ENCODE data around the gene STAMBPL1.
A peak's percentile ranks its signal among the peaks of the same experiment; 100 is the strongest.

The STAMBPL1 gene

DNA sequence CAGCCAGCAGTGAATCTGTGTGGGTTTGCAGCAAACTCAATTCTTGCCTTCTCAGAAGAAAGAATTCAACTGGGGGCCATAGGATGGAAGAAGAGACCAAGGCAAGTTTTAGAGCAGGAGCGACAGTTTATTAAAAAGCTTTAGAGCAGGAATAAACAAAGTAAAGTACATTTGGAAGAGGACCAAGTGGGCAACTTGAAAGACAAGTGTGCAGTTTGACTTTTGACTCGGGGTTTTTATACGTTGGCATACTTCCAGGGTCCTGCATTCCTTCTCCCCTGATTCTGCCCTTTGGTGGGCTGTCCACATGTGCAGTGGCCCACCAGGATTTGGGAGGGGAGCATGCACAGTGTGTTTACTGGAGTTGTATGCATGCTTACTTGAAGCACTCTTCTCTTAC lies 25.4 kb upstream of the STAMBPL1 start:
- DNase-seq (ENCODE audit: low read depth): no peak
- TF ChIP-seq, protein P1, sequence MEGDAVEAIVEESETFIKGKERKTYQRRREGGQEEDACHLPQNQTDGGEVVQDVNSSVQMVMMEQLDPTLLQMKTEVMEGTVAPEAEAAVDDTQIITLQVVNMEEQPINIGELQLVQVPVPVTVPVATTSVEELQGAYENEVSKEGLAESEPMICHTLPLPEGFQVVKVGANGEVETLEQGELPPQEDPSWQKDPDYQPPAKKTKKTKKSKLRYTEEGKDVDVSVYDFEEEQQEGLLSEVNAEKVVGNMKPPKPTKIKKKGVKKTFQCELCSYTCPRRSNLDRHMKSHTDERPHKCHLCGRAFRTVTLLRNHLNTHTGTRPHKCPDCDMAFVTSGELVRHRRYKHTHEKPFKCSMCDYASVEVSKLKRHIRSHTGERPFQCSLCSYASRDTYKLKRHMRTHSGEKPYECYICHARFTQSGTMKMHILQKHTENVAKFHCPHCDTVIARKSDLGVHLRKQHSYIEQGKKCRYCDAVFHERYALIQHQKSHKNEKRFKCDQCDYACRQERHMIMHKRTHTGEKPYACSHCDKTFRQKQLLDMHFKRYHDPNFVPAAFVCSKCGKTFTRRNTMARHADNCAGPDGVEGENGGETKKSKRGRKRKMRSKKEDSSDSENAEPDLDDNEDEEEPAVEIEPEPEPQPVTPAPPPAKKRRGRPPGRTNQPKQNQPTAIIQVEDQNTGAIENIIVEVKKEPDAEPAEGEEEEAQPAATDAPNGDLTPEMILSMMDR (IDR thresholded peaks at IDR 0.05; ENCODE audit: control insufficient read depth, extremely low read depth, insufficient read depth): no peak
- no peak overlapping the region for H3K4me3 ChIP-seq (ENCODE audit: low read depth, low read length)

DNA sequence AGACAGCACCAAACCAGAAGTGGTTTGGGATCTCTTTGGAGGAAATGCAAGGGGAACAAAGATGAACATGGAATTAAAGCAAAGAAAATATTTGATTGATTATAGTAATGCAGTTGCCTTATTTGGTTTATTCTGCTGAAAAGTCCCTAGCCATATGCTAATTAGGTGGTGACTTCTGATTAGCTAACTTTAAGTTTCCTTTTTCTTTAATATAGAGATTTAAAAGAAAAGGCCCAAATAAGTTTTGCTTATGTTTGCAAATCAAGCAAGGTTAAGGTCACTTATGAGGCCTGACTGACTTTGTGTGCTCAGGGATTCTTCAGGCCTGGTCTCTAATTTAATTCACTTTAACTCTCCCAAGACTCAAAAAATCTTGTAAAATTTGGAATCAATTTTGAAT lies 22.2 kb upstream of the STAMBPL1 start:
- no peak for DNase-seq (ENCODE audit: low read depth)
- H3K4me3 ChIP-seq (ENCODE audit: low read depth, low read length): no peak overlapping the region
- TF ChIP-seq, protein P1 (IDR thresholded peaks at IDR 0.05; ENCODE audit: control insufficient read depth, extremely low read depth, insufficient read depth): no peak

DNA sequence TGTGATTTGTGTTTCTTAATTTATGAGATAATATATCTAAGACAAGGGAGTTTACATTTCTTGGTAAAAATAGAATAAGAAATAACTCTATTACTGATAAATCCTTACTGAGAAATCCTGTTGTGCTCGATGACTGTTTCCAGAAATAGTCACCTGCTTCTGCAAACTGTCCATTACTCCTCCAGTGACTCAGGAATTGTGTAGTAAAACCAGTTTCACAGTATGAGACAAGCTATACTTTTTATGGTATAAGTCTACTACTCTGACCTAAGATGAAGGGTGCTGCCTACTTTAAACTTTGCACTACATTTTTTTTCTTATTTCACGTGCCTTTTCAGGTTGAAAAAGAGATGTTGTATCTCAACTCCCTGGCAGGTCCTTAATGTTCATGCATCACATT lies 21.6 kb upstream of the STAMBPL1 start:
- peak; percentile 25 for DNase-seq (ENCODE audit: low read depth)
- TF ChIP-seq, protein P1 (IDR thresholded peaks at IDR 0.05; ENCODE audit: control insufficient read depth, extremely low read depth, insufficient read depth): no peak
- H3K4me3 ChIP-seq (ENCODE audit: low read depth, low read length): no peak overlapping the region

DNA sequence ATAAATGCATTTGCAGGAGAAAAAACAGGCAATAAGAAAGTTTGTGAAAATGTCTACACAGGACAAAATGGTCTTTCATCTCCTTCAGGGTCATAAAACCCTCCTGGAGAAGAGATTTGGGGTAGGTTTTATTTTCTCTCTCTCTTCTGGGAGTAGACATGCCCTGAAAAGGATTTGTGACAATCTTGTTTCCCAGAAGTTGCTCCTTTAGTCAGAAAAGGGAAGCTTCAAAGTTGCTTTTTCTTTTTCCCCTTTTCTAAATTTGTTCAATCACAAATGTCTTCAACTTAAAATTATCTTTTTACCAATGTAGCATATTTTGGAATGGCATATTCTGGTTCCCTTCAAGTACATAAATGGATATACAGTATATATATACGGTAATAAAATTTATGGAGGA lies 19.0 kb upstream of the STAMBPL1 start:
- DNase-seq (ENCODE audit: low read depth): no peak
- H3K4me3 ChIP-seq (ENCODE audit: low read depth, low read length): no peak overlapping the region
- TF ChIP-seq, protein P1 (IDR thresholded peaks at IDR 0.05; ENCODE audit: control insufficient read depth, extremely low read depth, insufficient read depth): no peak

DNA sequence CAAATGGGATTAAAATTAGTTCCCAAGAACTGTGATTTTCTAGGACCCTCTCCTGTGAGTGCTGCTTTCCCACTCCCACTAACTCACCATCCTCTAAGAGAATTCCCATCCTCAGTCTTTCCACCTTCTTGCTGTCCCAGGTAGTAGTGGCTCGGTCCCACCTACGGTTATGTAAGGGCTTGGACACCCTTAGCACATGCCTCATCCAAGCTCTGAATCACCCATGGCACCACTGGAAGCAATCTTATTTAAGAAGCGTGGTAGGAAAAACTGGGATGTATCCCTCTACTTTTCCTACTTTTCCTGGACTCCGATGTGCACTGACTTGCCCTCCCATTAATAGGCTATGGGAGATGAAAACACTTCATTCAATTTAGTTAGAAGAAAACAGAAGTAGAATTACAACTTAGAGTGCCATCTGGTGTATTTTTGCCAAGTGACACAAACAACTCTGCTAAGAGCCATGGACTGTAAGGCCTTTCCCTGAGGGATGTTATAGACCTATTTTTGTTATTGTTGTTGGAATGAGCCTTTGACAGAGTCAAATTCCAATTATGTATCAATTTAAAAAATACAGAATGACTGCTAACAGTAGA lies 14.7 kb upstream of the STAMBPL1 start:
- H3K4me3 ChIP-seq (ENCODE audit: low read depth, low read length): no peak overlapping the region
- TF ChIP-seq, protein P1 (IDR thresholded peaks at IDR 0.05; ENCODE audit: control insufficient read depth, extremely low read depth, insufficient read depth): peak; percentile 24; the same call in 1 of the 2 replicates
- no peak for DNase-seq (ENCODE audit: low read depth)

DNA sequence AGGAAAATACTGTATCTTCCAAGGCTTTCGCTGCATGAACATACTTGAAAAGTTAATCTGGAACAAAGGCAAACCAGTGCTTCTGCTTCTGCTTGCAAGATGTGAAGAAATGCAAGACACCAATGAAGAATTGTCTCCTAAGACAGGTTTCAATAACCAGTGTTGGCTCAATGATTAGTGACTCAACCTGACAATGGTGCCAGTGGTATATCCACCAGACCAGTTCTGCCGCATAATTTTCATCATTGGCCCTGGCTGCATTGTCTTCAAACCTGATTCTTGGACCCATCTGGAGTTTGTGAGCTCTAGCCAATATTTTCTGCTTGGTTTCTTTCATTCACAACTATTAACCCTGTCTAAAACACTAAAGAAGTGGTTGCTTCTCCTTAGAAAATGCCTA lies 13.6 kb upstream of the STAMBPL1 start:
- TF ChIP-seq, protein P1 (IDR thresholded peaks at IDR 0.05; ENCODE audit: control insufficient read depth, extremely low read depth, insufficient read depth): no peak
- no peak for DNase-seq (ENCODE audit: low read depth)
- no peak overlapping the region for H3K4me3 ChIP-seq (ENCODE audit: low read depth, low read length)

DNA sequence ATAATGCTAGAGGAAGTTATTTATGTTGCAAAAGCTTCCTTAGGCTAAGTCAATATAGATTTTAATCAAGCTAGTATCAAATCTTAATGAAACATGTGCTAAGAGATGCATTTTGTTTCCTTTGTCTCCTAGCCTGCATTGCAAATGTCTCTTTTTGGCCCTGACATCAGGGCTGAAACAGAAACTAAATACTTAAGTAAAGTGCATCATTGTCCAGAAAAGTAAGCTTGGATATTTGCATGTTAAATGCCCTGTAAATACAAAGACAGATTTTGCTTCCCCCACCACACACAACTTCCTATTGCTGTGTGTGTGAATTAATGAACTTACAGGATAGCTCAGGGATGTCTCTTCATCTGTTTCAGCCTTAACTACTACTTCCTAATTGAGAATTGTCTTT lies 10.0 kb upstream of the STAMBPL1 start:
- TF ChIP-seq, protein P1 (IDR thresholded peaks at IDR 0.05; ENCODE audit: control insufficient read depth, extremely low read depth, insufficient read depth): no peak
- no peak overlapping the region for H3K4me3 ChIP-seq (ENCODE audit: low read depth, low read length)
- no peak for DNase-seq (ENCODE audit: low read depth)
